ENCODE data around the gene UROC1. TPM values are rescaled to one million over a fixed set of nuclear protein-coding genes. Genes with fewer than 3 reads are reported as not detected.

UROC1 gene
- total RNA-seq, 2 donors from 2014 or later = not detected

DNA sequence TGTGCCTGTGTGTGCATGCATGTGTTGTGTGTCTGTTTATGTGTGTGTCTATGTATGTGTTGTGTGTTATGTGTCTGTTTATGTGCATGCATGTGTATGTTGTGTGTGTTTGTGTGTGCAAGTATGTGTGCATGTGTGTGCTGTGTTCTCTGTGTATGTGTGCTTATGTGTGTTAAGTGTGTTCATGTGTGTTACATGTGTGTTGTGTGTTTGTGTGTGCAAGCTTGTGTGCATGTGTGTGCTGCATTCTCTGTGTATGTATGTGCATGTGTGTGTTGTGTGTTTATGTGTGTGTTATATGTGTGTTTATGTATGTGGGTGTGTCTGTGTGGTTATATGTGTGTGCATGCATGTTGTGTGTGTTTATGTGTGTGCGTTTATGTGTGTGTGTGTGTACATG is 14.9 kb downstream of the UROC1 start:
- Mint-ChIP-seq H3K9me3 (no peaks in the 10 kb centered on the region), H3K4me1 (no peaks in the 10 kb centered on the region), H3K36me3 (ENCODE audit: low read depth) (no peaks in the 10 kb centered on the region), H3K4me3 (no peak overlapping the region), H3K27ac (no peak overlapping the region), H3K27me3 (peaks cover 9% of the 10 kb centered on the region)
- ATAC-seq (replicated peaks) = no peak

DNA sequence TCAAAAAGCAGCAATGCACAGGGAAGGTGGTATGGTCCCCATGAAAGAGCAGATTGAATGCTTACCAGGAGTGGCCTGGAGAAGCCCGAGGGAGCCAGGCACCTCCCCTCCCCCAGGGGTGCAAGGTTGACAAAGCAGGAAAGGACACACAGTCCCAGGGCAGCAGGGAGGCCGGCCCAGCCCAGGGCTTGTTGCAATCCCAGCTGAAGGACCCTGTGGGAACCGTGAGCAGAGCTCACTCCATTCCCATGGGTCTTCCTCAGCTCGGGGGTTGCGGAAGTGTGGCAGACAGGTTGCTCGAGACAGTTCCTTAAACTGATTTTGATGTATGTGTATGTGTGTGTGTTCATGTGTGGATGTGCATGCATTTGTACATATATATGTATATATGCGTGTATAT is 15.8 kb downstream of the UROC1 start:
- H3K4me1 Mint-ChIP-seq = no peaks in the 10 kb centered on the region
- H3K27me3 Mint-ChIP-seq = peaks cover 9% of the 10 kb centered on the region
- H3K27ac Mint-ChIP-seq = no peak overlapping the region
- no peak overlapping the region for H3K4me3 Mint-ChIP-seq
- no peaks in the 10 kb centered on the region for H3K9me3 Mint-ChIP-seq
- no peaks in the 10 kb centered on the region for H3K36me3 Mint-ChIP-seq (ENCODE audit: low read depth)
- ATAC-seq (replicated peaks) = no peak

DNA sequence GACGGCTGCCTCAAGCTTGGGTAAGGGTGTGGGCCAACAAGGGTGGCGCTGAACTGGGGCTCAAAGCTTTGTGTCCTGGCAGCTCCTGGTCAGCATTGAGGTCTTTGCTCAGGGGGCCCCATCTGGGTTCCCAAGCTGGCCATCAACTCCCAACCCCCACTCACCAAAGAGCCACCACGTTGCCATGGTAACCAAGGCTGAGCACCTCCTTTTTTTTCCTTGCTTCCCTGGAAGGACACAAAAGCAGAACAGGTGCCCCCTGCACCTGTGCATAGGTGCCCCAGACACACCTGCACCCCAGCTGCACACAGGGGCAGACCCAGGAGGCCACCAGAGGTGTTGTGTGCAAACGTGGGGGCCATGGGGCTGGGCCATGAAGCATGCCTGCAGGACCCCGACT is 16.5 kb downstream of the UROC1 start:
- H3K27me3 Mint-ChIP-seq = peaks cover 6% of the 10 kb centered on the region
- H3K36me3 Mint-ChIP-seq (ENCODE audit: low read depth) = no peaks in the 10 kb centered on the region
- H3K4me3 Mint-ChIP-seq = no peak overlapping the region
- no peak overlapping the region for H3K27ac Mint-ChIP-seq
- H3K9me3 Mint-ChIP-seq = no peaks in the 10 kb centered on the region
- no peak for ATAC-seq (replicated peaks)
- no peaks in the 10 kb centered on the region for H3K4me1 Mint-ChIP-seq

DNA sequence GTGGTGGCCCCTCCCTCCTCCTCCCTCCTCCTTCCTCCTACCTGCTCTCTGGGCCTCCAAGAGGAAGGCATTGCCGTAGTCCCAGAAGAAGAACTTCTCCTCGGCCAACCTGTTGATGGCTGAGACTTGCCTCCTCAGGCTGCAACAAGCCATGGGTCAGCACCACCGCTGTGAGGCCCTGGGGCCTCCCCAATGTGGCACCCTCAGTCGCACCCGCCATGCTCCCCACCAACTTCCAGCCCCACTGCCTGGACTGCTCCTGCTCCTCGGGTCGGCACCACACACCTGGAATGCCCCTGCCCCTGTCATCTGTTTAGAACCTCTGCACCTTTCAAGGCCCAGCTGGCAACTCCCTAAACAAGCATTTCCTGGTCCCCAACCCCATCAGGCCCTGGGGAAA is 17.6 kb downstream of the UROC1 start:
- peaks cover 2% of the 10 kb centered on the region for H3K27me3 Mint-ChIP-seq
- no peak overlapping the region for H3K4me3 Mint-ChIP-seq
- no peak overlapping the region for H3K27ac Mint-ChIP-seq
- H3K36me3 Mint-ChIP-seq (ENCODE audit: low read depth) = no peaks in the 10 kb centered on the region
- H3K4me1 Mint-ChIP-seq = no peaks in the 10 kb centered on the region
- no peaks in the 10 kb centered on the region for H3K9me3 Mint-ChIP-seq
- ATAC-seq (replicated peaks) = no peak

DNA sequence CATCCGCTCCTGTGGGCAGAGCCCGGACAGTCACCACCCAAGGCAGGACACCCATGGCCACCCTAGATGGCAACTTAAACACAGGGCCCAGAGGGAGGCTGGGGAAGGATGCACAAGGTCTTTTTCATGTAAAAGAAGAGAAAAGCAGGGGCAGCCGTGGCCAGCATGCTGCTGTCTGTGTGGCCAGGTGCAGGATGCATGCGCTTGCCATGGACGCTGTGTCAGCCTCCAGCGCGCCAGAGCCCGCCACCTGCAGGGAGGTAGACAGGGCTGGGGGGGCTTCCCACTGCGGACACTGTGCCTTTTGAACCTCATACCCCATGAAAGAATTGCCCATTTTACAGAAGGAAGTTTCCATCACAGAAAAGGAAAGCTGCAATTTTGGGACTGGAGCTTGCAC is 18.2 kb downstream of the UROC1 start:
- no peak for ATAC-seq (replicated peaks)
- Mint-ChIP-seq H3K27me3 (no peaks in the 10 kb centered on the region), H3K4me1 (no peaks in the 10 kb centered on the region), H3K27ac (no peak overlapping the region), H3K4me3 (no peak overlapping the region), H3K36me3 (ENCODE audit: low read depth) (no peaks in the 10 kb centered on the region), H3K9me3 (no peaks in the 10 kb centered on the region)

DNA sequence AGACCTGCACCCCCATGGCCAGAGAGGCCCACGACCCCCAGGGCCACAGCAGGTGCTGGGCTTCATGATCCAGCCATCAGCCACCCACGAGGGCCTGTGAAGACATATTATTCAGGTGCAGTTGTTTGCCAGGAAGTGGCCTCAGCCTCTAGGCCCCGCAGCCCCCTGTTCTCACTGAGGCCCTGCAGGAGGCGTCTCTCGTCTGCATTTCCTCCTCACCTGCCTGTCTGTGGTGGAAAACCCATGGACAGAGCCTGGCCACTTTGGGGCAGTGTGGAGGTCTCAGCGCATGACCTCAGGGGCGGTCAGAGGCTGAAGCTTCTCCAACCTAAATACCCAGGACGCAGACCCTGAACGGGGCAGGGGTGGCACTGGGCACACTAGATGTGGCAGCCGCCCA is 18.6 kb downstream of the UROC1 start:
- H3K9me3 Mint-ChIP-seq = no peaks in the 10 kb centered on the region
- H3K27ac Mint-ChIP-seq = no peak overlapping the region
- no peaks in the 10 kb centered on the region for H3K4me1 Mint-ChIP-seq
- ATAC-seq (replicated peaks) = no peak
- H3K4me3 Mint-ChIP-seq = no peak overlapping the region
- H3K36me3 Mint-ChIP-seq (ENCODE audit: low read depth) = no peaks in the 10 kb centered on the region
- no peaks in the 10 kb centered on the region for H3K27me3 Mint-ChIP-seq

DNA sequence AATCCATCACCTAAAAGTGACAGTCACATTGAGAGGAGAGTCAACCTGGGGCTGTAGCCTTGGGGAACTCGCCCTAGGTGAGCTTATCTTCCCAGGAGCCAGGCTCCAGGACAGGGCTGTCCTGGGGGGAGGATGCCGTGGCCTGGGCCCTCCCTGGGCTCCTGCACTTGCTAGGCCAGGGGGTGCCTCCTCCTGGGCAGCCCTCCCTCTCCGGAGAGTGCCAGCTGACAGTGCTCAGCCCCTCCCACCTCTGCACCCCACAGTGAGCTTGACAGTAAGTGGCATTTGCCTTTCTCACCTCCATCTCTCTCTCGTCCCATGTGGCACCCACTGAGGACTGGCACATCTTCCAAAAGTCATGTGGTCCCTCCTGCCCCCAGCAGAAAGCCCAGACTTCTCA is 19.1 kb downstream of the UROC1 start:
- H3K27ac Mint-ChIP-seq = no peak overlapping the region
- no peaks in the 10 kb centered on the region for H3K4me1 Mint-ChIP-seq
- H3K4me3 Mint-ChIP-seq = no peak overlapping the region
- H3K9me3 Mint-ChIP-seq = no peaks in the 10 kb centered on the region
- ATAC-seq (replicated peaks) = no peak
- no peaks in the 10 kb centered on the region for H3K27me3 Mint-ChIP-seq
- H3K36me3 Mint-ChIP-seq (ENCODE audit: low read depth) = no peaks in the 10 kb centered on the region

DNA sequence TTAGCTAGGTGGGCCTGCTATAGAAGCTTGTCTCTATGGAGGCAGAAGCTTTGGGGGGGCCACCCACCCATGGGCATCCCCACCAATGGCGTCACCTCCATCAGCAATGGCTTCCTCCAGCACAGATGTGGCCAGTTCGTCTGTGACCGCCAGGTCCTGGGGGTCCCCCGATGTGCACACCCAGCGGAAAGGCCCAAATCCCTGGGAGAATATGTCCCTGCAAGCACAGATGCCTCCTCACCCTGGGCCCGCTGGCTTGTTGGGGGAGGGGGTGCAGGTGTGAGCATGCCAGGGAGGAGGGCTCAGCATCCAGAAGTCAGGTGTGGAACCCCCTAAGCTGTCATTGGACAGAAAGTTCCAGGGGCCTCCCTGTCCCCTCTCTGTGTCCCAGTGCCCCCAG is 19.6 kb downstream of the UROC1 start:
- no peak overlapping the region for H3K4me3 Mint-ChIP-seq
- no peak for ATAC-seq (replicated peaks)
- no peaks in the 10 kb centered on the region for H3K36me3 Mint-ChIP-seq (ENCODE audit: low read depth)
- H3K9me3 Mint-ChIP-seq = no peaks in the 10 kb centered on the region
- no peaks in the 10 kb centered on the region for H3K4me1 Mint-ChIP-seq
- H3K27ac Mint-ChIP-seq = no peak overlapping the region
- H3K27me3 Mint-ChIP-seq = no peaks in the 10 kb centered on the region

DNA sequence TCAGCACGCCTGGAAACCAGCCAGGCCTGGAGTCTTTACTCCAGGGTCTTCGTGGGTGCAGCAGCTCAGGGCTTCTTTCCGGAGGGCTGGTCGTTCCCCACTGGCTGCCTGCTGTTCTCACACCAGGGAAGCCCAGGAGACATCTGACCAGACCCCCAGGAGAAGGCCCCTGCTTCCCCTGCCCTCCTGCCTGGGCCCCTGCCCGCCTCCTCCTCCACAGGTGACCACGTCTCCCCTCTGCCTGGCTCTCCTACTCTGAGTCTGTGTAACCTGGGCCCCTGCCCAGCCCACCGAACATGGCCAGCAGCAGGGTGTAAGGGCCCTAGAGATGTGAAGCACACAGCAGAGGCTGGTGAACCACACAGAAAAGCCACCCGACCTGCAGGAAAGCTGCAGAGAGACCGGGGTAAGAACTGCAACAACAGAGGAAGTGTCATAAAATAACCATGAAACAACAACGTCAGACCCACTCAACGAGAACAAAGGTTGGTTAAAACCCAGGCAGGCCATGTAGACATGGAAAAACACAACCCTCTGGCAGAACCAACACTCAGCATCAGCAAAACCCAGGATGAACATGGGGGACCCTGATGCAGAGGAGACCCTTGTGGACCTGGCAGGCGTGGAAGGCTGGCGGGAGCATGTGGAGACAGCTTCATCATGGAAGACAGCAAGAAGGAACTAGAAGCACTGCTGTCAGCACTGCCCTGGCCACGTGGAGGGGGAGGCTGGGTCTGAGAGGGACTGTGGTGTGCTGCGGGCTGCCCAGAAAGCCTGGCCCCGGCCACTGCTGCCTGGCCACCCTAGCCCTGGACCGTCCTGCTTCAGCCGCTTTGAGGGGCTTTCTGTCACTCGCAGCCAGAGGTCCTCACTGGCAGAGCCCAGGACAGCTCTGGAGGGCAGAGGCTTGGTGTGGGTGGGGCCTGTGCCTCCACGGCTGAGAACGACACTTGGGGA is 20.4 kb downstream of the UROC1 start:
- H3K4me3 Mint-ChIP-seq = no peak overlapping the region
- no peaks in the 10 kb centered on the region for H3K9me3 Mint-ChIP-seq
- H3K27me3 Mint-ChIP-seq = no peaks in the 10 kb centered on the region
- no peaks in the 10 kb centered on the region for H3K36me3 Mint-ChIP-seq (ENCODE audit: low read depth)
- no peak for ATAC-seq (replicated peaks)
- H3K27ac Mint-ChIP-seq = no peak overlapping the region
- no peaks in the 10 kb centered on the region for H3K4me1 Mint-ChIP-seq

DNA sequence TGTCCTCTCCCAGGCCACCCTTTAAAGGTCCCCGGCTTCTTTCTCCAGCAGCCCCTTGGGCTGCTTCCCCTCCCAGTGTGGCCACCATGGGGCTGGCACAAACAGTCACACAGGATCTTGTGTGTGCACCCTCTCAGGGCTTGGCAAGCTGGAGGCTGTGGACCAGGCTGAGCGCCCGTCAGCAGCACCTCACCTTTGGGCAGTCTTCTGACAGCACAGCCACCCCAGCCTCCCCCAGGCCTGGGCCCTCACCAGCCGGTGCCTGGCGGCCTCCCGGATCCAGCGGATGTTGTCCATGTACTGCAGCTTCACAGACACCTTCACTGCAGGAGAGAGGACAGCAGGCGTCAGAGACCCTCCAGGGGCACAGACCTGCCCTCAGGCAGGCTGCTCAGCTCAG is 21.8 kb downstream of the UROC1 start:
- H3K27me3 Mint-ChIP-seq = no peaks in the 10 kb centered on the region
- no peak overlapping the region for H3K27ac Mint-ChIP-seq
- ATAC-seq (replicated peaks) = no peak
- H3K9me3 Mint-ChIP-seq = no peaks in the 10 kb centered on the region
- H3K4me3 Mint-ChIP-seq = no peak overlapping the region
- no peaks in the 10 kb centered on the region for H3K36me3 Mint-ChIP-seq (ENCODE audit: low read depth)
- no peaks in the 10 kb centered on the region for H3K4me1 Mint-ChIP-seq

DNA sequence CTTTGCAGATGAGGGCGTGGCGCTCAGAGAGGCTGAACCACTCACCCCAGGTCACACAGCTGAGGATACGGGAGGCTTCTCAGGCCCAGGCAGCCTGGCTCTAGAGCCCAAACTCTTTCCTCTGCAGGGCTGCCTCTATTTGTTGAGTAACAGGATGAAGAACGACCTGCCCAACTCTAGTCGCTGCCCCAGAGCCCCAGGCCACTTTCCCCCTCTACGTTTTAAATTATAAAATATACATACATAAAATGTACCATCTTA is 22.7 kb downstream of the UROC1 start:
- no peak for ATAC-seq (replicated peaks)
- Mint-ChIP-seq H3K27ac (no peak overlapping the region), H3K9me3 (no peaks in the 10 kb centered on the region), H3K36me3 (ENCODE audit: low read depth) (no peaks in the 10 kb centered on the region), H3K4me3 (no peak overlapping the region), H3K4me1 (no peaks in the 10 kb centered on the region), H3K27me3 (no peaks in the 10 kb centered on the region)

DNA sequence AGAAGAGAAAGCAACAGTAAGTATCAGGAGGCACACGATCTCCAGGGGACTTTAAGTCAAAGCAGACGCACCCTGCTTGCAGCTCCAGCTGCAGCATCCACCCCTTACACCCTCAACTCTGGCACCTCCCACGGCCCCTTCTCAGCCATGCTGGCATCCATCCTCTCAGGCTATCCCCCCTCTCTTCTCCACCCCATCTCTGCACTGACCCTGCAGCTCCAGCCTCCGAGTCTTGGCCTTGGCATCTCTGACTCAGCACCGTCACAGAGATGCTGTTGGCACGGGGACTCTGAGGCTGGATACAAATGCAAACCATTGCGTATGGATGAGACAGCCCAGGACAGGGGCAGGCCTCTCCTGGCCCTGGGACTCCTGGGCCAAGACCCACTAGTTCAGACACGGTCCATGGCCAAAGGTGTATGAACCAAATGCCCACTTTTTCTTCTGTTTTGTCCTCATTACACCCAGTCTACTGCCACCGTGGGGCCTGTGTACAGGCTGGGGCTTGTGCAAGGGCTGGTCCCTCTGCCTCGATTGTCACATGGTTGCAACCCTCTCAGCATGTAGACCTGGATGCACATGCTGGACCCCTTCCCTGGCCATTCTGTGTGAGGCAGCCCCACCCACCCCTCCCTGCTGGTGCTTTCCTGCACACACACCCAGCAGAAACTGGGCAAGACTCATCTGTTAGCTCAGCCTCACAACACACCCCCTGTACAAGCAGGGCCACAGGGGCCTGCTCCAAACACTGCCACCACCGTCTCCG is 23.2 kb downstream of the UROC1 start:
- ATAC-seq (replicated peaks) = no peak

DNA sequence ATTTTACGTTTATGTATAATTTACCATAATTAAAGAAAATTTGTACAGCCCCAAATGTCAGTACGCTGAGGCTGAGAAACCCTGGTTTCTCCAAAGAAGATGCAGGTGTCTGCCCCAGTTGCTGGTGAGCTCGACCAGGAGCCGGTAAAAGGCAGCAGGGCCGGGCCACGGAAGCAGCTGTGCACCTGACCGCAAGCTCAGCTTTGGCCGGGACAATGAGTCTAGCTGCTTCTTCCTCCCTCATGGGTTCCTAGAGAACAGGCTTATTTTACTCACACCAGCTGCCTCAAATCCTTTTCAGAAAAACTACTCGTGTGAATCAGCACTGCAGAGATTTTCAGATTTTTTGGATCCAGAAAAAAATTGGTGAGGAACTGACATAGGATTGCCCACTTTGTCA is 23.8 kb downstream of the UROC1 start:
- ATAC-seq (replicated peaks) = no peak
- Mint-ChIP-seq H3K4me1 (no peaks in the 10 kb centered on the region), H3K36me3 (ENCODE audit: low read depth) (no peaks in the 10 kb centered on the region), H3K27ac (no peak overlapping the region), H3K4me3 (no peak overlapping the region), H3K9me3 (no peaks in the 10 kb centered on the region), H3K27me3 (no peaks in the 10 kb centered on the region)

More for the DNA sequence above, 23.2 kb downstream of the UROC1 start:
- no peaks in the 10 kb centered on the region for H3K9me3 Mint-ChIP-seq
- no peaks in the 10 kb centered on the region for H3K27me3 Mint-ChIP-seq
- H3K36me3 Mint-ChIP-seq (ENCODE audit: low read depth) = no peaks in the 10 kb centered on the region
- H3K27ac Mint-ChIP-seq = no peak overlapping the region
- no peaks in the 10 kb centered on the region for H3K4me1 Mint-ChIP-seq
- H3K4me3 Mint-ChIP-seq = no peak overlapping the region

DNA sequence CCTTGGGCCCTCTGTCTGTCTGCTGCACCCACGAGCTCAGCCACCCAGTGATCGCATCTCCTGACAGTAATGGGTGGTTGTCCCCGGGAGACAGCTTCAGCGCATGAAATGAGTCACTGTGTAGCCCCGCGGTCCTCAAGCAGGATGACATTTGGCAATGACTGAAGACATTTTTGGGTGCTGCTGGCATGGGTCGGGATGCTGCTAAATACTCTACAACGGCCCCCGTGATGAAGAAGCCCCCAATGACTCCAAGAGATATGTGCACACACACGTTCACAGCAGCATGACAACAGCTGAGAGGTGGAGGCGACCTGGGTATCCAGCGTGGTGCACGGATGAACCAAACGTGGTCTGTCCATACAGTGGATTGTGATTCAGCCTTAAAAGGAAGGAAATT is 24.5 kb downstream of the UROC1 start:
- H3K4me1 Mint-ChIP-seq = no peaks in the 10 kb centered on the region
- no peak for ATAC-seq (replicated peaks)
- H3K36me3 Mint-ChIP-seq (ENCODE audit: low read depth) = no peaks in the 10 kb centered on the region
- H3K9me3 Mint-ChIP-seq = no peaks in the 10 kb centered on the region
- H3K27me3 Mint-ChIP-seq = no peaks in the 10 kb centered on the region
- no peak overlapping the region for H3K4me3 Mint-ChIP-seq
- H3K27ac Mint-ChIP-seq = no peak overlapping the region

DNA sequence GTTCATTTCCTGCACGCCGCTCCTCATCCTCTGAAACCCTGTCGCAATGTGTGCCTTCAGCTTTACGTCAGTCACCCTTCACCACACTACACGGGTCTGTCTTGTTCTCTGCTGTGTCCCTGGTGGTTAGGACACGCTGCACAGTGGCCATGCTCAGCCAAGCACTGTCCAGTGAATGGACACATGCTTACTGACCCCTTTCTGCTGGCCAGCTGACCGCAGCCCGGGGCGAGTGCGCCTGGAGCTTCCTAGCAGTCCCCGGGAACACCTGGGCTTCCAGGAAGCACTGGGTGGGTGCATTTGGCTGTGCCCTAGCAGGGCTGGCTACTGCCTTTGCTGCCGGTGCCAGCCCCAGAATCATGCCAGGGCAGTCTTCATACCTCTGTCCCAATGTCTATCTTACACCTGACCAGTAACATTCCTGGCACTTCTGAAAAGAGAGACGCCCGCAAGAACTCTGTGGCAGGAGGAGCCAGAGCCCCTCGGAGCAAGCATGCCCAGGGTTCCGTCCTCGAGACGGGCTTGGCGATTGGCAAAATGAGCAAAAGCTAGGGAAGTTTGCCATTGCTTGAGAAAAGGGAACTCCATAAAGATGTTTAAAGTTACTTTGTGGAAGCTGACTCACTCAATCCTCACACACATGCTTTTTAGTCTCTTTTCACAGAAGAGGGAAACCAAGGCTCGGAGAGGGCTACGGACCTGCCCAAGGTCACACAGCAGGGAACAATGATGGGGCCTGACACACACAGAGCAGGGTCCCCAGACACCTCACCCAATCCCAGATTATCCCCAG is 26.2 kb downstream of the UROC1 start:
- Mint-ChIP-seq H3K27ac (no peak overlapping the region), H3K27me3 (no peaks in the 10 kb centered on the region), H3K36me3 (ENCODE audit: low read depth) (no peaks in the 10 kb centered on the region), H3K9me3 (no peaks in the 10 kb centered on the region), H3K4me1 (peaks cover 3% of the 10 kb centered on the region), H3K4me3 (no peak overlapping the region)
- no peak for ATAC-seq (replicated peaks)
